IPS DF 4.7 (cell line): ENCODE data around the gene LRRC73.
"Not testable (repeated sequence)": the region's sequence is repeated elsewhere in the genome, so short reads cannot be mapped to it uniquely, and the experiment has no call there.

Source experiments
- DNase-seq: peaks from one replicate; pipeline ENCODE4 v3.0.0-alpha.2; 2013; ENCODE audit warnings: low spot score; ENCODE audit errors: extremely low read depth

Gene LRRC73

GRCh38 chr6:43509984-43510826 is at the start of gene LRRC73:
Gene LRRC73 (minus strand): TSS chr6:43510346. CDS start chr6:43509785, 561 bp downstream.
- DNase-seq, result no peak

- DNase-seq, result no peak
Measured at GRCh38 chr6:43559328-43559727, 49.2 kb upstream of the LRRC73 start.

GRCh38 chr6:43557620-43558019 is 47.5 kb upstream of the LRRC73 start:
- not testable (repeated sequence) for DNase-seq

GRCh38 chr6:43547222-43547621 is 37.1 kb upstream of the LRRC73 start:
- DNase-seq, result no peak

DNA sequence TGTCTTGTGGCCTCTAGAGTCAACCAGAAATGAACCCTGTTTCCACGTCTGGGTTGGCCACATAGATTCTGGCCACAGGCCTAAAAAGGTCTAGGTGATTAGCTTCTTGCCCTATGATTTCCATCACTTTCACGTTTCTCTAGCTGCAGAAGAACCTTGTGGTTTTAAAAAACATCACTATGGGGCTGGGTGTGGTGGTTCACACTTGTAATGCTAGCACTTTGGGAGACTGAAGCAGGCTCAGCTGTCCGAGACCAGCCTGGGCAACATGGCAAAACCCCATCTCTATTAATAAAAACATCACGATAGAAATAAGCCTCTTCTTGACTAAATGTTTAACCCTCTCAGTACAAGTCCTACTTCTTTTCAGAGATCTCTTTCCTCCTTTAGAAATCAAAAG is 34.3 kb upstream of the LRRC73 start:
- no peak for DNase-seq

- no peak for DNase-seq
Measured at GRCh38 chr6:43541774-43542471, 31.8 kb upstream of the LRRC73 start.

DNA sequence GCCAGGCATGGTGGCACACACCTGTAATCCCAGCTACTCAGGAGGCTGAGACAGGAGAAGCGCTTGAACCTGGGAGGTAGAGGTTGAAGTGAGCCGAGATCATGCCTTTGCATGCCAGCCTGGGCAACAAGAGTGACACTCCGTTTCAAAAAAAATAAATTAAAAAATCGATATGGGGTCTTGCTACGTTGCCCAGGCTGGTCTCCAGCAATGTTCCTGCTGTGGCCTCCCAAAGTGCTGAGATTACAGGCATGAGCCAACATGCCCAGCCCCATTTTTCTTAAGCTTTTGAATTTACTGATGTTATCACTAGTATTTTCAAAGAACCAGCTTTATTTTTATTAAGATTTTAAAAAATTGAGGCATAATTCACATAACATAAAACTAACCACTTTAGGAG is 30.4 kb upstream of the LRRC73 start:
- no peak for DNase-seq

DNA sequence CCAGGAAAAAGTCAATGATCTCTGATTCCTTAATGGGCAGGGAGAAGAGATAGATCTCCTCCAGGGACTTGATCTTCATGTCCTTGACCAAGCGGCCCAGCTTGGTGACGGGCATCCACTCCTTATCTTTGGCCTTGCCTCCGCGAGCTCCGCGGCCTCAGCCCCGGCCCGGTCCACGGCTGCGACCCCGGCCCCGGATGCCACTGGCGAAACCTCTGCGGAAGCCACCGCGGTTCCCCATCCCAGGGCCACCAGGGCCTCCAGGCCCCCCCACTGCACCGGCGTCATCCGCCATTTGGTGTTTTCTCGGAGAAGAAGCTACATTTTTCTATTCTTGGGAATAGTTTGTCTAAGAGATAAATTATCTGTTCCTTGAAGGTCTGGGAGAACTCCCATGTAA is 29.3 kb upstream of the LRRC73 start:
- not testable (repeated sequence) for DNase-seq

DNA sequence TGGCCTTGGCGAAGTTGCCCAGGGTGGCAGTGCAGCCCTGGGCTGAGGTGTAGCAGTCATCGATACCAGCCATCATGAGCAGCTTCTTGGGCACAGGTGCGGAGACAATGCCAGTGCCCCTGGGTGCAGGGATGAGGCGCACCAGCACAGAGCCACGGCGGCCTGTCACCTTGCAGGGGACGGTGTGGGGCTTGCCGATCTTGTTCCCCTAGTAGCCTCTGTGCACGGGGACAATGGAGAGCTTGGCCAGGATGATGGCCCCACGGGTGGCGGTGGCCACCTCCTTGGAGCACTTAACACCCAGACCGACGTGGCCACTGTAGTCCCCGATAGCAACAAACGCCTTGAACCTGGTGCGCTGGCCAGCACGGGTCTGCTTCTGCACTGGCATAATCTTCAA is 28.8 kb upstream of the LRRC73 start:
- DNase-seq, result not testable (repeated sequence)

GRCh38 chr6:43532201-43532600 is 22.1 kb upstream of the LRRC73 start:
- no peak for DNase-seq

DNA sequence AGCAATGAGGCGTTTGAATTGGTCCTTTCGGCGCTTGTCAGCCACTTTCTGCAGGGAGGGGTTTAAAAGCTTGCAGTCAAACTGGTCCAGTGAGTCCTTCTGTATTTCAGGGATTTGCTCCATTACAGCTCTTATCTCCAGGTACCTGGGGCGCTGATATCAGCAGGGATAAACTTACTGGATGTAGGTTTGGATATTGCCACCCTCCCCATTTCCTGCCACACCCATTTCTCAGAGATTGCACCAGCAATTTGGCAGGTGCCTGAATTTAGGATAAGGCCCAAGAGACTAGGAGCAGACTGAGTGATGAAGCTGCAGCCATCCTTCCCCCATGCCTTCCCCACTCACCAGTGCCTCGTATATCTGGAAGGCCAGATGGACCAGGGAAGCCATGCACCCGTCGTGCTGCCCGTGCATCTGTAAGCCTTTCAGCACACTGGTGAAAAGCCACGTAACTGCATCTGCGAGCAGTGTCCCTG is 14.4 kb upstream of the LRRC73 start:
- DNase-seq, result no peak

DNA sequence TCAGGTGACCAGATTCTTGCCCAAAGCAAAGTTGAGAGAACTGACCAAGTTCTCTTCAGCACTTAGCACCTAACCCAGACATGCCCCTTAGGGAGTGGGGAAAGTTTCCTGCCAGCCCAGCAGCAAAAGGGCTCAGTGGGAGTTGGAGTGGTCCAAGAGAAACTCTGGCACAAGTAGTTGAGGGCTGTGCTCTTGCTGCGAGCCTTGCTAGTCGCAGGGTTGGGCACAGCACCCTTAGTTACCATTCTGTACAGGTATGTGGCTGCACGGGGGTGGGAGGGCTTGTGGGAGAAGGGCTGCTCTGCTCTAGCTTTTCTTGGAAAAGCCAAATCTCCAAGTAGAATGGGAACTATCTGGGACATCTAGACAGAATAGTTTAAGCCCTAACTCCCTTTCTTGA is 13.1 kb upstream of the LRRC73 start:
- DNase-seq, result no peak

DNA sequence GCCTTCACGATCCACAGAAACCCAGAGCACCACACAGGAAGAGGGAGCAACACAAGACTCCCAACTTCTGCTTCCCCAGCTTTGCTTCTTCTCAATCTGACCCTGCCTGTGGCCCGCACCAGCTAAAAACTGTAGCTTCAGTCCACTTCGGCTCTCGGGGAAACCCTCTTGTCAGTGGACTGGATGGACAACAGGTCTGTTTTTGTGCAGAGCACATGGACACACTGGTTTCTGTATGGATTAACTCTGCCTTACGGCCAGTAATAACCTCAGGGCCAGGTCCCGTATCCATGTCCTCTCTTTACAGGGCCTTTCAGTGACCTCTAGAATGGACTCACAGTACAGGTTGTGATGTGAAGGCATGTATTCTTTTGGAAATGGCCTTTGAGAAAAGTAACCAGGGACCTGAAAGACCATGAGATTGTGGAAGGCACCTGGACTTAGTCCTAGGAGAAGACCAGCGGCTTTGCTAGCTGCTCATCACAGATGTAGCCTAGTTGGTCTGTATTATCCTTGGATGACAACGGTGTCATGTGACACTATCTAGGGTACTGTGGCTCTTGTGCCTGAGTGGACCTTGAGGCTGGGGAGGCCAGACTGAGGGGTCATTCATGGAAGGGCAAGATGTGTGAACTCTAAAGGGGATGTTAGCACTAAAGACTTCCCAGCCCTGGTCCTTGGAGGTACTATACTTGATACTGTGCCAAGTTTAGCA is 12.6 kb upstream of the LRRC73 start:
- no peak for DNase-seq

DNA sequence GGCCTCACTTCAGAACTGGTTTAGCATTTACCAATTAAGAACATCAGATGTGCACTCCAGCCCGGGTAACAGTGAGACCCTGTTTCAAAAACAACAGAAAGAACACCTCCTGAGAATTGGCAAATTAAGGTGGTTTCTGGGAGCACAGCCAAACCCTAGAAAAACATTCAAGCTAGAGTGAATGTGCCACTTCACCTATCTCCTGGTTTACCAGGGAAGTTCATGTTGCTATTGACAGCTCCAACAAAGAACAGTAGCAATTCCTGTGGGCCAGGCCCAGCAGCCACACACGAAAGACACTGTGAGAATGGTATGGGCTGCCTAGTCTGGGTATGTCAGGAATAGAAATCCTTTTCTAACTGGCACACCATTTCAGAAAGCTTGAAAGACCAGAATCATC is 11.7 kb upstream of the LRRC73 start:
- DNase-seq, result no peak

GRCh38 chr6:43520097-43520496 is 10.0 kb upstream of the LRRC73 start:
- DNase-seq, result no peak

- no peak for DNase-seq
Measured at GRCh38 chr6:43517505-43518357, 7.6 kb upstream of the LRRC73 start.

GRCh38 chr6:43516697-43517504 is 6.8 kb upstream of the LRRC73 start, which contains the start of the genes POLR1C and YIPF3:
Gene POLR1C (plus strand): TSS chr6:43517089. CDS start chr6:43517110, 21 bp downstream.
Gene YIPF3 (minus strand): TSS chr6:43516926. CDS start chr6:43516807, 119 bp downstream.
- peak; percentile 93 for DNase-seq

DNA sequence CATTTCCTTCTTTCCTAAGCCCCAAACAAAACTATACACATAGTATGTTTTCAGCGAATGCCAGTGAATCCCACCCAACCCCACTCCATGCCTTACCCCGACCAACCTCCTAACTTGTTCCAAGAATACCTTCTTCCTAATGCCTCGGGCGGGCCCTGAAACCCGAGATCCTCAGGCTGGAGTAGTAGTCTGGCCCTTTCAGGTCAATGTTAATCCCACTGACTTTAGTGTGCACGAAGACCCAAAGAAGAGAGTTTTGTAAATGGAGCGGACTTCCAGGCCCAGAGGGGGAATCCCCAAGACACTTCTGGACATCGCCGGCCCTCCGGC is 6.2 kb upstream of the LRRC73 start:
- DNase-seq, result no peak

DNA sequence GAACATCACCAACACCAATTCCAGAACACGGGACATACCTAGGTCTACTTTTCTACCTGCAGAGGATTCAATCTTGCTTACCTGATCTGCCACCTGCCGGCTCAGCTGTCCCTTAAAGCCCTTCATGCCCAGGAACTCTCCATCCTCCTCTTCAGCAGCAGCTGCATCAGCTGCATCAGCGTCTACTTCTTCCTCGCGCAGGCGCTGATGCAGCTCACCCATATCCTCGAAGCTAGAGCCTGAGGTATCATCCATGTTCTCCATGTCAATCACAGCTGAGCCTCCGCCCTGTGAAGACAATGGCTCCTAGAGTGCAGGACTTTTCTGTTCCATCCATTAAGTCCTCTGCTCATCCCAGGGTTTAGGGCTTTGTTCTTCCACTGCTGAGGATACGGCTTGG is 5.7 kb upstream of the LRRC73 start:
- no peak for DNase-seq

DNA sequence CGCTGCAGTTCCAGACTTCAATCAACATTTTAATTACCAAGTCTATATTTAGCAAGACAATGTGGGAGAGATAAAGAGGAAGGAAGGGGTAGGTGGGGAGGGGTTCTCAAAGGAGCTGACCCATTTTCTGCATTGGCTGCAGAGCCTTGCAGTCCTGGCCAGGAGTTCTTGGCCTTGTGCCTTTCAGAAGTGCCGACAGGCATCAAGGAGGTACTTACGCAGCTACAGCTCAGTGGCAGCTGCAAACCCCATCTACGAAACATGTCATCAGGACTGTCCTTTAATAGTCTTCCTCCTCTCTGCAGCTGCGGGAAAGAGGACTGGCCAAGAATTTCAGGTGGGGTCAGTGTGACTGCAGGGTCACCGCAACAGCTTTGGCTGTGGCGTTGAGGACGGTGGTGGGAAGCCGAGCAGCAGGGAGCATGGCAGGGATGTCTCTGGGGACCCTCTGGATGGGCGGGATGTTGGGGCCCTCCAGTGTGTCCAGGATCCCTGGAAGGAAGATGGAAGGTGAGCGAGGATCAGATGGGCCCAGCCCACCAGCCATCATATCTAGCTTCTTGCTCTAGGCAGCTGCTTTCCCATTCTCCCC is 1.8 kb upstream of the LRRC73 start:
- DNase-seq, result no peak
